Measurements from ENCODE around the gene SUPT6H. TPM values are rescaled to one million over a fixed set of nuclear protein-coding genes. Genes with fewer than 3 reads are reported as not detected.

Gene SUPT6H
- total RNA-seq, 1 experiment from 2014 or later: 63.3 TPM

DNA sequence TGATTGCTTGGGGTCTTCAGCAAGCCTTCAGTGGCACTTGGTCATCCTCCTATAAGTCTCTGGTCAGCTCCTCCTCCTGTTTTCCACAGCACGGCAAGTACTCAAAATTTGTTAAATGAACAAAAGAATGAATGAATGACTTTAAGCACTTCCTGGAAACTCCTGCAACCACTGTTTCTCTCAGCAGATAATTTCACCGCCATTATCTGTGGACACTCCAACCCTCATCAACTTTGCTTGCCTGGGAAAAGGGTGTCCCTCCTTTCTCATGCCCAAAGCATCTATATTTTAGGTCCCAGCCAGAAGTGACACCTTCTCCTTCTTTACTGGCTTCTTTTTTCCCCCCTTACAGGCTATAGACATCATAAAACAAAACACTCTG lies 45.3 kb downstream of the SUPT6H start:
- Histone ChIP-seq H3K4me3 (no peak overlapping the region), H3K27ac (no peak overlapping the region), H3K4me2 (no peak overlapping the region), H3K9me3 (ENCODE audit: insufficient read depth, low read depth) (no peaks in the 10 kb centered on the region), H2AFZ (no peak overlapping the region), H3K79me2 (ENCODE audit: low read depth) (no peaks in the 10 kb centered on the region), H3K36me3 (ENCODE audit: low read depth) (no peaks in the 10 kb centered on the region), H3K4me1 (replicated peaks; ENCODE audit: insufficient read depth) (peaks cover 7% of the 10 kb centered on the region), H4K20me1 (ENCODE audit: insufficient read depth) (no peaks in the 10 kb centered on the region), H3F3A (ENCODE audit: insufficient read depth, low read depth) (peaks cover 34% of the 10 kb centered on the region; the same call in 1 of the 2 replicates), H3K27me3 (ENCODE audit: insufficient read depth, low read depth) (no peaks in the 10 kb centered on the region), H3K9me2 (ENCODE audit: insufficient read depth) (no peaks in the 10 kb centered on the region)
- TF ChIP-seq EZH2 (IDR thresholded peaks at IDR 0.05; ENCODE audit: low read depth) (no peak), CTCF (conservative IDR thresholded peaks at IDR 0.05) (no peak)
- no peak for DNase-seq
- ChIA-PET POLR2A (ENCODE audit: unreplicated experiment) (no interaction called here), CTCF (no interaction called here)
- intact Hi-C loops (cut with micrococcal nuclease; ENCODE audit: unreplicated experiment): no loop called here
- BruUV-seq (replicated peaks): no TSS peak

GRCh38 chr17:28710861-28711722 lies 49.1 kb downstream of the SUPT6H start:
- intact Hi-C loops (cut with micrococcal nuclease; ENCODE audit: unreplicated experiment): no loop called here
- peak overlapping the region; percentile 86 for H2AFZ ChIP-seq
- TF ChIP-seq CTCF (conservative IDR thresholded peaks at IDR 0.05) (no peak), EZH2 (IDR thresholded peaks at IDR 0.05; ENCODE audit: low read depth) (no peak)
- no TSS peak for BruUV-seq (replicated peaks)
- H3K4me3 ChIP-seq: peak overlapping the region; percentile 82
- peak overlapping the region; percentile 17; the same call in 1 of the 2 replicates for H3K27ac ChIP-seq
- H3F3A ChIP-seq (ENCODE audit: insufficient read depth, low read depth): peaks cover 58% of the 10 kb centered on the region; the same call in 1 of the 2 replicates
- ChIA-PET CTCF (interaction anchor here (0.5 to 0.8 kb wide), 3 partner anchors 67 to 126 kb away, joined by 3 to 4 read pairs (median 4); no protein-coding TSS in a partner anchor), POLR2A (ENCODE audit: unreplicated experiment) (interaction anchor here (0.5 to 1.1 kb wide), 12 partner anchors 8 to 368 kb away, joined by 3 to 18 read pairs (median 6); partner anchors contain the start of genes RPL23A and TLCD1)
- peaks cover 9% of the 10 kb centered on the region for H3K79me2 ChIP-seq (ENCODE audit: low read depth)
- H3K27me3 ChIP-seq (ENCODE audit: insufficient read depth, low read depth): no peaks in the 10 kb centered on the region
- peaks cover 6% of the 10 kb centered on the region for H3K36me3 ChIP-seq (ENCODE audit: low read depth)
- no peaks in the 10 kb centered on the region for H3K9me2 ChIP-seq (ENCODE audit: insufficient read depth)
- H4K20me1 ChIP-seq (ENCODE audit: insufficient read depth): no peaks in the 10 kb centered on the region
- peaks cover 14% of the 10 kb centered on the region for H3K4me1 ChIP-seq (replicated peaks; ENCODE audit: insufficient read depth)
- H3K9me3 ChIP-seq (ENCODE audit: insufficient read depth, low read depth): no peaks in the 10 kb centered on the region
- peak overlapping the region; percentile 97 for H3K4me2 ChIP-seq
- peak; percentile 66 to 95 for DNase-seq

DNA sequence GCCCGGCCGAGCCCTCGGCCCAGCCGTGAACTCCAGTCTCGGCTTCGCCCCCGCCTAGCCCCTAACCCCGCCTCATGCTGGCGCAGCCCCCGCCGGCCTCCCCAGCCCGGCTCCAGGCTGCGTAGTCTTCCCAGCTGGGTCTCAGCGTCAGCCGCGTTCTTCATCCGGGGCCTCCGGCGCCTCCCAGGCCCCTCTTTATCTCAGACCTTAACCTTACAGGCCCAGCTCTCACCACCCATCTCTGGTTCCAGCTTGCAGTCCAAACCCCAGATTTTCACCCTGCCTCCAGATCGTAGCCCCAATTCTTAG lies 49.7 kb downstream of the SUPT6H start, which contains the start of gene PROCA1:
Gene PROCA1 (minus strand): TSS at position 166 of the 309 bp plus-strand sequence. CDS start 228 bp downstream, outside the sequence.
- no peaks in the 10 kb centered on the region for H4K20me1 ChIP-seq (ENCODE audit: insufficient read depth)
- BruUV-seq (replicated peaks): no TSS peak
- peak within 1 kb of the TSS; percentile 17; the same call in 1 of the 2 replicates for H3K27ac ChIP-seq
- intact Hi-C loops (cut with micrococcal nuclease; ENCODE audit: unreplicated experiment): no loop called here
- POLR2A ChIA-PET (ENCODE audit: unreplicated experiment): interaction anchor here (0.5 to 1.1 kb wide), 8 partner anchors 8 to 910 kb away, joined by 3 to 18 read pairs (median 6); partner anchors contain the start of genes RPL23A and TLCD1
- H3K36me3 ChIP-seq (ENCODE audit: low read depth): peaks cover 6% of the 10 kb centered on the region
- peaks cover 15% of the 10 kb centered on the region for H3K79me2 ChIP-seq (ENCODE audit: low read depth)
- CTCF ChIA-PET: interaction anchor here (0.8 kb wide), 1 partner anchor 126 kb away, joined by 3 read pairs; no protein-coding TSS in a partner anchor
- peaks cover 19% of the 10 kb centered on the region for H3K4me1 ChIP-seq (replicated peaks; ENCODE audit: insufficient read depth)
- peak within 1 kb of the TSS; percentile 82 for H3K4me3 ChIP-seq
- no peaks in the 10 kb centered on the region for H3K9me2 ChIP-seq (ENCODE audit: insufficient read depth)
- peaks cover 58% of the 10 kb centered on the region; the same call in 1 of the 2 replicates for H3F3A ChIP-seq (ENCODE audit: insufficient read depth, low read depth)
- peak within 1 kb of the TSS; percentile 86 for H2AFZ ChIP-seq
- peak within 1 kb of the TSS; percentile 97 for H3K4me2 ChIP-seq
- no peak for DNase-seq
- no peak for TF ChIP-seq CTCF (conservative IDR thresholded peaks at IDR 0.05)
- no peak for TF ChIP-seq EZH2 (IDR thresholded peaks at IDR 0.05; ENCODE audit: low read depth)
- no peaks in the 10 kb centered on the region for H3K9me3 ChIP-seq (ENCODE audit: insufficient read depth, low read depth)
- no peaks in the 10 kb centered on the region for H3K27me3 ChIP-seq (ENCODE audit: insufficient read depth, low read depth)
